Measurements from ENCODE around the gene NAGA. TPM values are rescaled to one million over a fixed set of nuclear protein-coding genes. Genes with fewer than 3 reads are reported as not detected.

The NAGA gene
- total and polyA plus RNA-seq, 9 of the 15 experiments (the other 6 are each of a cell fraction or from before 2014, with no cell fraction given), result 6.5 to 20.6 (median 17.4) TPM

DNA sequence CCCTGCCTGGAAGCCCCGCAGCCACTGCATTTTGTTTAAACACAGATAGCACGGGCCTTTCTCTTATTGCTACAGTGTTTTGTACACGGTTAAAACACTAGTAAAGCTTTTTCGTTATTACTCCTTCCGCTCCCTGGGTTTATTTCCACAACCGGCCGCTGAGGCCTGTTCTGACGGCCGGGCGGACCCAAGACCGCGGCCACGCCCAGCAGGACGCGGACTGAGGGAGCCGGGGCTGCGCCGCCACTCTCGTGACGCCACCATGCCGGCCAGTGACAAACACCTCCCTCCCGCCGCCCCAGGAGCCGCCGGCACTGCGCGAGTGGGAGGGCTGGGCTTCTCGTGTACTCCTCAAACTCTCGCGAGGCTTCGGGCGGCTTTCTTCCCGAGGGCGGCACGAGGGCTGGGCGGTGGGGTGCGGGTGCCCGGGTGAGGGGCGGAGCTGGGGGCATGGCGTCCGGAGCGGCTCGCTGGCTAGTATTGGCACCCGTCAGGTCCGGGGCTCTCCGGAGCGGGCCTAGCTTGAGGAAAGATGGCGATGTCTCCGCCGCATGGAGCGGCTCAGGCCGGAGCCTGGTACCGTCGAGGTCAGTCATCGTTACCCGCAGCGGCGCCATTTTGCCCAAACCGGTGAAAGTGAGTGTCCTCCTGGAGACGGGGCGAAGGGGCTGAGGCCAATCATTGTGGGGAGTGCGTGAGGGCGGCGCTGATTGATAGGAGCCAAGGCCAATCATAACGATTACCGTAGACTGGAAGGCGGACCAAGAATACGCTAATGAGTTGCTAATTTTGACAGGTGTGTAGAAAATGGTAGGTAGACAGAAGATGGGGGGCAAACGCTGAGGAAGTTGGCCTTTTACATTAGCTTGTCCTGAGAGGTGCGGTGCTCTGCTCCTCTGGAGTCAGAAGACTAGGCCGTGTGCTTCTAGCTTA is 9.0 kb upstream of the NAGA start, which contains the start of gene SMDT1 (continued):
- TF ChIP-seq, protein P1, sequence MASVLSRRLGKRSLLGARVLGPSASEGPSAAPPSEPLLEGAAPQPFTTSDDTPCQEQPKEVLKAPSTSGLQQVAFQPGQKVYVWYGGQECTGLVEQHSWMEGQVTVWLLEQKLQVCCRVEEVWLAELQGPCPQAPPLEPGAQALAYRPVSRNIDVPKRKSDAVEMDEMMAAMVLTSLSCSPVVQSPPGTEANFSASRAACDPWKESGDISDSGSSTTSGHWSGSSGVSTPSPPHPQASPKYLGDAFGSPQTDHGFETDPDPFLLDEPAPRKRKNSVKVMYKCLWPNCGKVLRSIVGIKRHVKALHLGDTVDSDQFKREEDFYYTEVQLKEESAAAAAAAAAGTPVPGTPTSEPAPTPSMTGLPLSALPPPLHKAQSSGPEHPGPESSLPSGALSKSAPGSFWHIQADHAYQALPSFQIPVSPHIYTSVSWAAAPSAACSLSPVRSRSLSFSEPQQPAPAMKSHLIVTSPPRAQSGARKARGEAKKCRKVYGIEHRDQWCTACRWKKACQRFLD (CRISPR knock-in tag; IDR thresholded peaks at IDR 0.05), result peak; percentile 96
- TF ChIP-seq, protein P2, sequence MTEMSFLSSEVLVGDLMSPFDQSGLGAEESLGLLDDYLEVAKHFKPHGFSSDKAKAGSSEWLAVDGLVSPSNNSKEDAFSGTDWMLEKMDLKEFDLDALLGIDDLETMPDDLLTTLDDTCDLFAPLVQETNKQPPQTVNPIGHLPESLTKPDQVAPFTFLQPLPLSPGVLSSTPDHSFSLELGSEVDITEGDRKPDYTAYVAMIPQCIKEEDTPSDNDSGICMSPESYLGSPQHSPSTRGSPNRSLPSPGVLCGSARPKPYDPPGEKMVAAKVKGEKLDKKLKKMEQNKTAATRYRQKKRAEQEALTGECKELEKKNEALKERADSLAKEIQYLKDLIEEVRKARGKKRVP (CRISPR knock-in tag; IDR thresholded peaks at IDR 0.05), result 0 out of 2 replicates have a peak, but pooled peaks have one; percentile 52
- TF ChIP-seq DIDO1 (tag; IDR thresholded peaks at IDR 0.05; ENCODE audit: low read depth) (0 out of 2 replicates have a peak, but pooled peaks have one; percentile 49), CTBP1 (IDR thresholded peaks at IDR 0.05; ENCODE audit: borderline replicate concordance) (peak; percentile 66; the same call in 1 of the 2 replicates), HNRNPL (IDR thresholded peaks at IDR 0.05; ENCODE audit: low read depth, low read length) (peak; percentile 93), PCBP2 (IDR thresholded peaks at IDR 0.05; ENCODE audit: low read depth, low read length, poor library complexity, severe bottlenecking) (no peak), NR2C1 (IDR thresholded peaks at IDR 0.05) (no peak), NR2C1 (tag; IDR thresholded peaks at IDR 0.05) (peak; percentile 66), NR2C2 (CRISPR knock-in tag; IDR thresholded peaks at IDR 0.05) (no peak), NR2C2 (tag; IDR thresholded peaks at IDR 0.05) (peak; percentile 81), YY1 (IDR thresholded peaks at IDR 0.05; ENCODE audit: borderline replicate concordance in 1 of 3, control insufficient read depth in 1 of 3, extremely low read depth in 1 of 3, insufficient read depth in 3 of 3, insufficient read length in 1 of 3, insufficient replicate concordance in 2 of 3, low read depth in 1 of 3, low read length in 2 of 3) (peak; percentile 85 to 94 (median 91)), TOE1 (IDR thresholded peaks at IDR 0.05; ENCODE audit: borderline replicate concordance) (peak; percentile 71; the same call in 1 of the 2 replicates), TOE1 (CRISPR knock-in tag; IDR thresholded peaks at IDR 0.05; ENCODE audit: borderline replicate concordance, low read depth) (no peak), TEAD4 (IDR thresholded peaks at IDR 0.05; ENCODE audit: low read length) (no peak), TEAD4 (CRISPR knock-in tag; IDR thresholded peaks at IDR 0.05; ENCODE audit: borderline replicate concordance) (no peak), GABPB1 (CRISPR knock-in tag; IDR thresholded peaks at IDR 0.05) (no peak; the same call in 1 of the 2 replicates), SMAD4 (CRISPR knock-in tag; conservative IDR thresholded peaks at IDR 0.05) (peak; percentile 77), ZBTB17 (CRISPR knock-in tag; IDR thresholded peaks at IDR 0.05) (no peak; the same call in 1 of the 2 replicates), MAZ (CRISPR knock-in tag; conservative IDR thresholded peaks at IDR 0.05 in 1 of 2, IDR thresholded peaks at IDR 0.05 in 1 of 2) (peak in 1 of 2 experiments; percentile 84; a peak in 3 of 4 replicates), ZNF347 (CRISPR knock-in tag; IDR thresholded peaks at IDR 0.05; ENCODE audit: low read depth) (no peak), CHD2 (IDR thresholded peaks at IDR 0.05; ENCODE audit: low read depth, low read length) (peak; percentile 94), CREB1 (IDR thresholded peaks at IDR 0.05) (peak; percentile 86), CREB1 (CRISPR knock-in tag; IDR thresholded peaks at IDR 0.05) (peak; percentile 63), NCOA6 (IDR thresholded peaks at IDR 0.05) (peak; percentile 44; the same call in 1 of the 2 replicates), NR1H2 (CRISPR knock-in tag; IDR thresholded peaks at IDR 0.05) (no peak)
- TF ChIP-seq, protein P3, sequence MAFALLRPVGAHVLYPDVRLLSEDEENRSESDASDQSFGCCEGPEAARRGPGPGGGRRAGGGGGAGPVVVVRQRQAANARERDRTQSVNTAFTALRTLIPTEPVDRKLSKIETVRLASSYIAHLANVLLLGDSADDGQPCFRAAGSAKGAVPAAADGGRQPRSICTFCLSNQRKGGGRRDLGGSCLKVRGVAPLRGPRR (CRISPR knock-in tag; IDR thresholded peaks at IDR 0.05), result no peak

All from K562 (cell line).